ENCODE results near the gene SLC36A2.
"Not testable (repeated sequence)": the region's sequence is repeated elsewhere in the genome, so short reads cannot be mapped to it uniquely, and the experiment has no call there.

Gene SLC36A2

GRCh38 chr5:151347369-151347768 lies at the start of gene SLC36A2:
TSS of gene SLC36A2 (minus strand) at chr5:151347559. CDS start at chr5:151347460, 99 bp downstream.
- DNase-seq, result no peak

- no peak for DNase-seq
Measured at GRCh38 chr5:151388960-151389359, 41.6 kb upstream of the SLC36A2 start.

DNA sequence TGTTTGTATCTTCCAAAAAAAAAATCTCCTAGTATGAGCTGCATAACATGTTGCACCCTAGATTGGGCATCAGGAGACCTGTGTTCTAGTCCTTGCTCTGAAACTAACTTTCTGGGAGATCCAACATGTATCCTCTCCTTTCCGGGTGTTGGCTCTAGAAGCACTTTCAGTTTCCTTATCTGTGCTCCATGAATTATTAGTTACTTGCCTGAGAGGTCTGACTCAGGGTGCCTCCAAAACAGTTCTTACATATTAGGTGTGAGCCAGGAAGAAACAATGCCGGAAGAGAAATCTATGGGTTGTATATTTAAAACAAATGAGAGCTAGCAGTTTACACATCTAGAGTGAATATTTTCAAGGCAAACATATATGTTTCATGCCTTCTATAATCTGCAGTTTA lies 36.7 kb upstream of the SLC36A2 start:
- no peak for DNase-seq

DNA sequence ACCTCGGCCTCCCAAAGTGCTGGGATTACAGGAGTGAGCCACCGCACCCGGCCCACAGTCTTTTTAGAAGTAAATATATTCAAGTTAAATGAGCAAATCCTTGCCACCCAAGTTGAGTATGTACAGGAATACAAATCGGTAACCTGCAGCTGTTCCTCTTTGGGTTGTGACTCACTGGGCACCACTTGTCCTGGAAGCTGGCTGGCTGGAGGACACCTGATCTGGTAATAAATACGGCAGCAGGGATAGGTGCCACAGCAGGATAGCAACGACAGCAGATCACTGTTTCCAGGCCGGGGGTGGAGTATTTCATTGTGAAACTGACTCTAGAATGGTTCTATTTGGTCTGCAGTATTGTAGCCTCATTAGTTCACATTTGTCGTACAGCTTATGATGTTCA lies 35.7 kb upstream of the SLC36A2 start:
- no peak for DNase-seq

DNA sequence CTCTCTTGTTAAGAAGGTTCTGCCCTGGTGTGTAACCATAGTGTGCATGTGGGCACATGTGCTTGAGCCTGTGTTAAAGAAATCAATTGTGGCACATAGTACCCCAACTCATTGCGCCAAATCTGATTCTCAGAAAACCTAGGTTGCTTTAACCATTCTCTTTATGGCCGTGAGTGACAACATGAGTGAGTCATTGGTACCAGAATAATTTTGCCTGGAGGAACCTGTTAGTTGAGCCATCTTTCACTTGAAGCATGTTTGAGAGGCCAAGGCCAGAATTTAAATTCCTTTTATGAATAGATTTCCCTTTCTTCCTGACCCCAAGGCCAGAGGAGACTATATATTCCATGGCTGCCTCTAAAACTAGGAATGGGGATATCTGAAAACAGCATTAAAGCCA lies 35.2 kb upstream of the SLC36A2 start:
- no peak for DNase-seq

GRCh38 chr5:151381899-151382298 lies 34.5 kb upstream of the SLC36A2 start:
- no peak for DNase-seq

DNA sequence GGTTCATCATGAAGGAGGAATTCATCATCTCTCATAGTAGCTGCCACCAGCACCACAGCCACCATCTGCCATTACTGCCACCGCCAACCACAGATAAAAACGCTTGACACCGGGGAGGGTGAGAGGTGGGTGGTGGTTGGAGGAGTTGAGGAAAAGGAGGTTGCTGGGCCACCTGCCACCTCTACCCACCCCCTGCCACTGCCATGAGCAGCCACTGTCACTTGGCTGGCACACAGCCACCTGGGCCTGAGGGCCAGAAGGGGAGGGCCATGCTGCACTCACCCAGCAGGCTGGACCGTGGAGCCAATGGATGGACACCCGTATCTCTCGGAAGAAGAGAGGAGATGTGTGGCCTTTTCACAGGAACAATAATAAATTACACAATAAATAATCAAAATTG lies 31.3 kb upstream of the SLC36A2 start:
- no peak for DNase-seq

GRCh38 chr5:151374539-151374938 lies 27.2 kb upstream of the SLC36A2 start:
- no peak for DNase-seq

DNA sequence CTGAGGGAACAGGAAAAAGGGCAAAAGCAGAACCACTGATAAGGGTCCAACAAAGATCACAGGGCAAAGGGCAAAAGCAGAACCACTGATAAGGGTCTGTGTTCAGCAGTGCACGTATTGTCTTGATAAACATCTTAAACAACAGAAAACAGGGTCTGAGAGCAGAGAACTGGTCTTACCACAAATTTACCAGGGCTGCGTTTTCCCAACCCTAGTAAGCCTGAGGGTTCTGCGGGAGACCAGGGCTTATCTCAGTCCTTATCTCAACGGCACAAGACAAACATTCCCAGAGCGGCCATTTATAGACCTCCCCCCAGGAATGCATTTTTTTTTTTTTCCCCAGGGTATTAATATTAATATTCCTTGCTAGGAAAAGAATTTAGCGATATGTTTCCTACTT lies 19.7 kb upstream of the SLC36A2 start:
- DNase-seq, result not testable (repeated sequence)

- no peak for DNase-seq
Measured at GRCh38 chr5:151363673-151364072, 16.3 kb upstream of the SLC36A2 start.

- no peak for DNase-seq
Measured at GRCh38 chr5:151362970-151363369, 15.6 kb upstream of the SLC36A2 start.

DNA sequence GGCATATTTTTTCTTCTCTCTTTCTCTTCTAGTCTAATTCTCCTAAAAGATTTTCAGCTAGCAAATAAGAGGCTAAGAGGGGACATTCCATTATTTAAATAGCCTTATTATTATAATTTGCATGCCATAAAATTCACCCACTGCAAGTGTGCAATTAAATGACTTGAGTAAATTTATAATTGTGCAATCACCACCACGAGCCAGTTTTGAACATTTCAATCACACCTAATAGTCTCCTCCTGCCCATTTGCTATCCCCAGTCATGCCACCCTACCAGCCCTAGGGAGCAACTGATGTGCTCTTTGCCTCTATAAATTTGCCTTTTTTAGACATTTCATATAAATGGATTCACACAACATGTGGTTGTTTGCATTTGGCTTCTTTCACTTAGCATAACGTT lies 12.0 kb upstream of the SLC36A2 start:
- no peak for DNase-seq

GRCh38 chr5:151357792-151358191 lies 10.4 kb upstream of the SLC36A2 start:
- no peak for DNase-seq

DNA sequence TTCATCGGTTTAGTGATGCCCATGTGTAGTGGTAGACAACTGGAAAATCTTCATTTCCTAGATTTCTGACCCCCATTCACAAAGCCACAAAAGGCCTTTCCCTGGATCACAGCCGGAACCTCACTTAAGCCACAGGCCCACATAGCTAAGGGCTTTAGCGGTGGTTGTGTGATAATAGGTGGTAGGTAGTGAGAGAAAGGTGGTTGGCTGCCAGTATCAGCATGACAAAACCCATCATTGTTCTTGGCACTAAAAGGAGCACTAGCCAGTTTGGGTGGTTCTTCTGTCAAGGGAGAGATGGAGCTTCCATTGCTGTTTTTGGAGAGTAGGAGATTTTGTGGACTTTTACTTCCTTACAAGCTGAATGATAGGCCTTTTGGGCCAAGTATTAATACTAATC lies 9.7 kb upstream of the SLC36A2 start:
- no peak for DNase-seq

- DNase-seq, result no peak
Measured at GRCh38 chr5:151351671-151352070, 4.3 kb upstream of the SLC36A2 start.

DNA sequence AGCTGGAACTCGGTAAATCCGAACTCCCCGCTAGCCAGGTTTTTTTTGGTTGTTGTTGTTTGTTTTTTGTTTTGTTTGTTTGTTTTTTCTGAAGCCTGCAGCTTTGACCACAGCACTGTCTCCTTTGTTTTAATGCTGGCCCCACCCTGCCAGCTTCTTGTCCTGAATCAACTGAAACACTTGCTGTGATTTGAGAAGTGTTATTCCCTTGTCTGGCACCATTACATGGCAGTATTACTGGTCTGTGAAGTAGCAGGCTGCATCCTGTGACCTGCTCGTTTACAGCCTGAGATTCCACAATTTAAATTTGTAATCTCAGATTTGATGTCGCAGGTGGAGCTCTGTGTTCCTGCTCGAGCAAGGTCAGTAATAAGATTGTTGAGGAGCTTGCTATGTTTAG lies 1.4 kb upstream of the SLC36A2 start:
- DNase-seq, result no peak

GRCh38 chr5:151345808-151346478 lies 1.4 kb downstream of the SLC36A2 start:
- no peak for DNase-seq

- DNase-seq, result no peak
Measured at GRCh38 chr5:151345187-151345807, 2.1 kb downstream of the SLC36A2 start.

GRCh38 chr5:151344088-151344487 lies 3.3 kb downstream of the SLC36A2 start:
- DNase-seq, result no peak

DNA sequence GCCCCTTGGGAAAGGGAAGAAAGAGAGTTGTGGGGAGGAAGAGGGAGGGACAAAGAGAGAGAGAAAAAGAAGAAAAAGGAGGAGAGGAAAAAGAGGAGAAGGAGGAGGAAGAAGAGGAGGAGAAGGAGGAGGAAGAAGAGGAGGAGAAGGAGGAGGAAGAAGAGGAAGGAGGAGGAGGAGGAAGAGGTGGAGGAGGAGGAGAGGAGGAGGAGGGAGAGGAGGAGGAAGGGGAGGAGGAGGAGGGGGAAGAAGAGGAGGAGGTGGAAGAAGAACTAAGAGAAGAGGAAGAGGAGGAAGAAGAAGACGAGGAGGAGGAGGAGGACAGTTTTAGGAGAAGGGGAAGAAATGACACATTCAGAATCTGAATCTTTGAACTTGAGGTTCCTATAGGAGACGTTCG lies 7.4 kb downstream of the SLC36A2 start:
- no peak for DNase-seq

DNA sequence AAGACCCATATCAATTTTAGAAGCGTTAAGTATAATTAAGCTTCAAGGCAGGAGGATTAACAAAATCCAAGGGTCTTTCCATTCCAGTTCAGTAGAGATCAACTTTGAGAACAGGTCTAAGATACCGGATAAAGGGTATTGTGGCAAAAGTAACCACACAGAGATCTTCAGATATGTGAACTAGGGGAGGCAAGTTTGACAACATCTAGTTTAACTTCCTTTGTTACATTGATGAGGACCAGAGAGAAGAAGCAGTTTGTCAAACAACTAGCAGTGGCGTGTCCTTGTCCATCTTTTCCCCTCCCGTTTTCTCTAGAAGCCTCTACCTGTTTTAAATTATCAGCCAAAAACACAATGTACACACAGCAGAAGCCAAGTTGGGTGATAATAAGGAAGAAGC lies 8.6 kb downstream of the SLC36A2 start:
- no peak for DNase-seq

- DNase-seq, result no peak
Measured at GRCh38 chr5:151332857-151333256, 14.5 kb downstream of the SLC36A2 start.

DNA sequence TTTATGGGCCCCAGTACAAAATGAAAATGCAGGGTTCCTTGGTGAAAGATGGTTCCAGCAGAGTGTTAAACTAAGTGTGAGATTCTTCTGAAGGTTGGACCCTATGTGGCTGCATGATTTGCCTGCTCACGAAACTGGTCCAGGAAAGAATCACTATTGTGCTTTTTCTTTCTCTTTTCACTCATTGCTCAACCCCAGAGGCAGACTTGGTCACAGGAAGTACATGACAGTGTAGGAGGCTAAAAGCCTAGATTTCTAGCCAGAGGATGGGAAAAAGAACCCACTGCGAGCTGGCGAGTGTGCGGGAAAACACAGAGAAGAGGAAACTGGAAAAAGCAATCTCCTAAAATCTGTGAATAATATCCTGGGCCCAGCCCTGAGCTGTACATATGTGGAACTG lies 18.6 kb downstream of the SLC36A2 start:
- no peak for DNase-seq

- DNase-seq, result no peak
Measured at GRCh38 chr5:151327585-151327984, 19.8 kb downstream of the SLC36A2 start.

GRCh38 chr5:151326266-151326665 lies 21.1 kb downstream of the SLC36A2 start:
- DNase-seq, result no peak

Data from CD4-positive, alpha-beta T cell treated with Interleukin-1 beta for 1 hour (primary cell).